ENCODE measurements around the gene GTF2E1.

The GTF2E1 gene

GRCh38 chr3:120816728-120817127 lies 74.2 kb downstream of the GTF2E1 start:
- Histone ChIP-seq H3K36me3 (ENCODE audit: control insufficient read depth in 2 of 2, insufficient read depth in 1 of 2, low read length in 2 of 2) (no peaks in the 10 kb centered on the region), H3K4me3 (ENCODE audit: low read depth, low read length) (no peak overlapping the region), H3K9me3 (ENCODE audit: control insufficient read depth, insufficient read depth, low read depth, low read length) (no peaks in the 10 kb centered on the region), H3K4me1 (ENCODE audit: control insufficient read depth, insufficient read depth, low read length) (no peaks in the 10 kb centered on the region), H3K27ac (ENCODE audit: extremely low read depth, low read depth, low read length) (no peak overlapping the region)
- ChIA-PET POLR2A (no interaction called here), CTCF (no interaction called here)
- TF ChIP-seq BCL6B (tag by site-specific recombination; IDR thresholded peaks at IDR 0.05) (no peak), ATF2 (tag by site-specific recombination; IDR thresholded peaks at IDR 0.05; ENCODE audit: low read depth) (no peak), ZFHX2 (tag by site-specific recombination; conservative IDR thresholded peaks at IDR 0.05) (no peak), ZNF146 (tag by site-specific recombination; IDR thresholded peaks at IDR 0.05) (no peak), ZNF791 (tag by site-specific recombination; IDR thresholded peaks at IDR 0.05) (no peak), ZNF423 (tag by site-specific recombination; IDR thresholded peaks at IDR 0.05) (no peak), ZBTB1 (tag by site-specific recombination; IDR thresholded peaks at IDR 0.05) (no peak), ZNF175 (tag by site-specific recombination; IDR thresholded peaks at IDR 0.05) (no peak)

GRCh38 chr3:120820748-120821147 lies 78.2 kb downstream of the GTF2E1 start:
- ChIA-PET POLR2A (no interaction called here), CTCF (no interaction called here)

GRCh38 chr3:120821426-120821825 lies 78.9 kb downstream of the GTF2E1 start:
- TF ChIP-seq ZBTB48 (tag by site-specific recombination; IDR thresholded peaks at IDR 0.05): no peak
- TF ChIP-seq ZNF664 (tag by site-specific recombination; IDR thresholded peaks at IDR 0.05): no peak
- TF ChIP-seq ZNF266 (tag by site-specific recombination; IDR thresholded peaks at IDR 0.05; ENCODE audit: low read depth): no peak
- TF ChIP-seq ZNF24 (tag by site-specific recombination; IDR thresholded peaks at IDR 0.05): no peak
- no peak for TF ChIP-seq ZNF580 (tag by site-specific recombination; IDR thresholded peaks at IDR 0.05)
- no peak for TF ChIP-seq ZXDB (tag by site-specific recombination; IDR thresholded peaks at IDR 0.05)
- no peak for TF ChIP-seq GLIS2 (tag by site-specific recombination; IDR thresholded peaks at IDR 0.05)
- no peak for TF ChIP-seq ZNF76 (tag by site-specific recombination; IDR thresholded peaks at IDR 0.05; ENCODE audit: borderline replicate concordance, low read depth)
- TF ChIP-seq TSHZ1 (tag by site-specific recombination; IDR thresholded peaks at IDR 0.05; ENCODE audit: borderline replicate concordance): no peak
- no peak for TF ChIP-seq ZNF626 (tag by site-specific recombination; IDR thresholded peaks at IDR 0.05)
- H3K9me3 ChIP-seq (ENCODE audit: control insufficient read depth, insufficient read depth, low read depth, low read length): no peaks in the 10 kb centered on the region
- H3K4me1 ChIP-seq (ENCODE audit: control insufficient read depth, insufficient read depth, low read length): no peaks in the 10 kb centered on the region
- CTCF ChIA-PET: interaction anchor here (0.6 kb wide), 1 partner anchor 14 kb away, joined by 3 read pairs; no protein-coding TSS in a partner anchor
- H3K36me3 ChIP-seq (ENCODE audit: control insufficient read depth in 2 of 2, insufficient read depth in 1 of 2, low read length in 2 of 2): no peaks in the 10 kb centered on the region
- no peak overlapping the region for H3K4me3 ChIP-seq (ENCODE audit: low read depth, low read length)
- H3K27ac ChIP-seq (ENCODE audit: extremely low read depth, low read depth, low read length): no peak overlapping the region
- POLR2A ChIA-PET: no interaction called here

More at GRCh38 chr3:120820748-120821147, 78.2 kb downstream of the GTF2E1 start:
- TF ChIP-seq ZNF23 (tag by site-specific recombination; IDR thresholded peaks at IDR 0.05; ENCODE audit: borderline replicate concordance) (no peak), KLF7 (tag by site-specific recombination; IDR thresholded peaks at IDR 0.05; ENCODE audit: borderline replicate concordance) (no peak), SP7 (tag by site-specific recombination; IDR thresholded peaks at IDR 0.05) (no peak), ZNF664 (tag by site-specific recombination; IDR thresholded peaks at IDR 0.05) (no peak), ZNF121 (tag by site-specific recombination; IDR thresholded peaks at IDR 0.05) (no peak), ZNF658 (tag by site-specific recombination; IDR thresholded peaks at IDR 0.05) (no peak), ZNF133 (tag by site-specific recombination; IDR thresholded peaks at IDR 0.05) (no peak), SALL2 (tag by site-specific recombination; IDR thresholded peaks at IDR 0.05; ENCODE audit: borderline replicate concordance) (no peak), SP3 (tag by site-specific recombination; IDR thresholded peaks at IDR 0.05) (no peak), ZNF600 (tag by site-specific recombination; IDR thresholded peaks at IDR 0.05) (no peak), ZNF132 (tag by site-specific recombination; IDR thresholded peaks at IDR 0.05; ENCODE audit: borderline replicate concordance) (no peak), ZNF157 (tag by site-specific recombination; IDR thresholded peaks at IDR 0.05) (no peak), ZNF621 (tag by site-specific recombination; IDR thresholded peaks at IDR 0.05) (no peak), GLI2 (tag by site-specific recombination; IDR thresholded peaks at IDR 0.05; ENCODE audit: borderline replicate concordance, low read depth) (no peak), ZBTB1 (tag by site-specific recombination; IDR thresholded peaks at IDR 0.05) (no peak), ZNF660 (tag by site-specific recombination; IDR thresholded peaks at IDR 0.05) (no peak)
- Histone ChIP-seq H3K4me1 (ENCODE audit: control insufficient read depth, insufficient read depth, low read length) (no peaks in the 10 kb centered on the region), H3K27ac (ENCODE audit: extremely low read depth, low read depth, low read length) (no peak overlapping the region), H3K9me3 (ENCODE audit: control insufficient read depth, insufficient read depth, low read depth, low read length) (no peaks in the 10 kb centered on the region), H3K4me3 (ENCODE audit: low read depth, low read length) (no peak overlapping the region), H3K36me3 (ENCODE audit: control insufficient read depth in 2 of 2, insufficient read depth in 1 of 2, low read length in 2 of 2) (no peaks in the 10 kb centered on the region)

Measured in HEK293 (cell line).